Measurements from ENCODE around the gene ZBTB5. TPM values are rescaled to one million over a fixed set of nuclear protein-coding genes. Genes with fewer than 3 reads are reported as not detected.
"Not testable (repeated sequence)": the region's sequence is repeated elsewhere in the genome, so short reads cannot be mapped to it uniquely, and the experiment has no call there.

Gene ZBTB5
- total RNA-seq, 1 donor from 2014 or later, result 10.1 TPM

GRCh38 chr9:37428345-37428744 lies 36.9 kb downstream of the ZBTB5 start:
- TF ChIP-seq, protein P1, sequence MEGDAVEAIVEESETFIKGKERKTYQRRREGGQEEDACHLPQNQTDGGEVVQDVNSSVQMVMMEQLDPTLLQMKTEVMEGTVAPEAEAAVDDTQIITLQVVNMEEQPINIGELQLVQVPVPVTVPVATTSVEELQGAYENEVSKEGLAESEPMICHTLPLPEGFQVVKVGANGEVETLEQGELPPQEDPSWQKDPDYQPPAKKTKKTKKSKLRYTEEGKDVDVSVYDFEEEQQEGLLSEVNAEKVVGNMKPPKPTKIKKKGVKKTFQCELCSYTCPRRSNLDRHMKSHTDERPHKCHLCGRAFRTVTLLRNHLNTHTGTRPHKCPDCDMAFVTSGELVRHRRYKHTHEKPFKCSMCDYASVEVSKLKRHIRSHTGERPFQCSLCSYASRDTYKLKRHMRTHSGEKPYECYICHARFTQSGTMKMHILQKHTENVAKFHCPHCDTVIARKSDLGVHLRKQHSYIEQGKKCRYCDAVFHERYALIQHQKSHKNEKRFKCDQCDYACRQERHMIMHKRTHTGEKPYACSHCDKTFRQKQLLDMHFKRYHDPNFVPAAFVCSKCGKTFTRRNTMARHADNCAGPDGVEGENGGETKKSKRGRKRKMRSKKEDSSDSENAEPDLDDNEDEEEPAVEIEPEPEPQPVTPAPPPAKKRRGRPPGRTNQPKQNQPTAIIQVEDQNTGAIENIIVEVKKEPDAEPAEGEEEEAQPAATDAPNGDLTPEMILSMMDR (IDR thresholded peaks at IDR 0.05), result no peak
- no peak for DNase-seq
- intact Hi-C loops (cut with DNase I), result no loop called here
- no peaks in the 10 kb centered on the region for H3K9me3 ChIP-seq
- ATAC-seq, result no peak
- H3K4me1 ChIP-seq, result peaks cover 27% of the 10 kb centered on the region
- no peak overlapping the region for H3K4me3 ChIP-seq
- no peaks in the 10 kb centered on the region for H3K27me3 ChIP-seq
- H3K36me3 ChIP-seq, result peaks cover 51% of the 10 kb centered on the region
- no peak overlapping the region for H3K27ac ChIP-seq

DNA sequence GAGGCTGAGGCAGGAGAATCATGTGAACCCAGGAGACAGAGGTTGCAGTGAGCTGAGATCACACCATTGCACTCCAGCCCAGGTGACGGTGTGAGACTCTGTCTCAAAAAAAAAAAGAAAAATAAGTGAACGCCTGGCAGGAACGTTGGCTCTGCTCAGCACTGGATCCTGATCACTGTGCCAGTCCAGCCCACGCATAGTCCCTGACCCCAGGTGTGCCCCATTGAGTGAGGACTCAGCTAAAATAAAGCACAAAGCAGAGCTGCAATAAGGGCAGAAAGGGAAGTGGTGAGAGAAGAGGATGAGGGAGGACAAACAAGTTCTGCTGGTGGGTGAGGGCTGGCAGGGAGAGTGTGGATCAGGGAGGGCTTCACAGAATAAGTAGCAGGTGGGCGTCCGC lies 38.4 kb downstream of the ZBTB5 start:
- H3K9me3 ChIP-seq, result no peaks in the 10 kb centered on the region
- ATAC-seq (no peak), DNase-seq (no peak)
- H3K27ac ChIP-seq, result no peak overlapping the region
- TF ChIP-seq, protein P1 (IDR thresholded peaks at IDR 0.05), result no peak
- H3K4me1 ChIP-seq, result peaks cover 23% of the 10 kb centered on the region
- H3K36me3 ChIP-seq, result peaks cover 51% of the 10 kb centered on the region
- H3K4me3 ChIP-seq, result no peak overlapping the region
- no peaks in the 10 kb centered on the region for H3K27me3 ChIP-seq
- intact Hi-C loops (cut with DNase I), result no loop called here

DNA sequence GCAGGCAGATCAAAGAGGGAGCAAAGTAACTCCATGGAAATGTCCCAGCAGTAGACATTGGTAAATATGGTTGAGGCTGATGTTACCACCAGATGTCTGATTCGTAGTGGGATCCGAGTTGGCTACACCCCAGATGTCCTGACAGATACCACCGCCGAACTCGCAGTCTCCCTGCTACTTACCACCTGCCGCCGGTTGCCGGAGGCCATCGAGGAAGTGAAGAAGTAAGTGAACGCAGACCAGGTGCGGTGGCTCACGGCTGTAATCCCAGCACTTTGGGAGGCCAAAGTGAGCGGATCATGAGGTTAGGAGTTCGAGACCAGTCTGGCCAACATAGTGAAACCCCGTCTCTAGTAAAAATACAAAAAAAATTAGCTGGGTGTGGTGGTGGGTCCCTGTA lies 38.8 kb downstream of the ZBTB5 start:
- H3K27me3 ChIP-seq; H3K9me3 ChIP-seq; intact Hi-C loops (cut with DNase I); H3K27ac ChIP-seq; ATAC-seq; H3K4me3 ChIP-seq; DNase-seq: not testable (repeated sequence)
- peaks cover 23% of the 10 kb centered on the region for H3K4me1 ChIP-seq
- peaks cover 49% of the 10 kb centered on the region for H3K36me3 ChIP-seq

GRCh38 chr9:37425298-37425752 lies 39.9 kb downstream of the ZBTB5 start:
- peaks cover 40% of the 10 kb centered on the region for H3K36me3 ChIP-seq
- no peak for ATAC-seq
- H3K9me3 ChIP-seq, result no peaks in the 10 kb centered on the region
- H3K27ac ChIP-seq, result no peak overlapping the region
- intact Hi-C loops (cut with DNase I), result no loop called here
- TF ChIP-seq, protein P1 (IDR thresholded peaks at IDR 0.05), result no peak
- H3K4me3 ChIP-seq, result no peak overlapping the region
- peaks cover 23% of the 10 kb centered on the region for H3K4me1 ChIP-seq
- no peaks in the 10 kb centered on the region for H3K27me3 ChIP-seq
- no peak for DNase-seq

DNA sequence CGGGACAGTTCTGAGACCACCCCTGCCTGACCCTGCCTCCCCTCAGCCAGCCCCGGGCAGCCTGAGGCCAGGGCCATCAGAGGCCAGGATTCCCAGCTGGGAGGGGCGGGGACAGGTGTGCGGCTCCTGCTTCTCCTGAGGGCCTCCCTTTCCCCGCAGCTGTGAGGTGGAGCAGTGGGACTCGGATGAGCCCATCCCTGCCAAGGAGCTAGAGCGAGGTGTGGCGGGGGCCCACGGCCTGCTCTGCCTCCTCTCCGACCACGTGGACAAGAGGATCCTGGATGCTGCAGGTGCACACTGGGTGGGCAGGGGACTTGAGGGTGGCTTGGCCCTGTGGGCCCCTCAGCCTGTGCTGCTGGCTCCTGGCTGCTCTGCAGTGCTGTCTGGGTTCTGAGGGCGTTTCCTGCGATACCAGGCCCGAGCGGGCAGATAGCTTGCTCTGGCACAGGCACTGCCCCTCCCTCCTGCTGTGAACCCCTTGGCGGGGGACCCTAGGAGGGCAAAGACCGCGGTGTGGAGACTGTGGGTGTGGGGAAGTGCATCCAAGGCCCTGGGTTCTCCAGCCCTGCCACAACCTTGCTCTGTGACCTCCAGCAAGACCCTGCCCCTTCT lies 40.5 kb downstream of the ZBTB5 start:
- Histone ChIP-seq H3K9me3 (no peaks in the 10 kb centered on the region), H3K4me1 (peaks cover 23% of the 10 kb centered on the region), H3K36me3 (peaks cover 37% of the 10 kb centered on the region), H3K4me3 (no peak overlapping the region), H3K27me3 (no peaks in the 10 kb centered on the region), H3K27ac (no peak overlapping the region)
- no peak for ATAC-seq
- intact Hi-C loops (cut with DNase I), result no loop called here
- DNase-seq, result no peak
- TF ChIP-seq, protein P1 (IDR thresholded peaks at IDR 0.05), result no peak

- H3K9me3 ChIP-seq, result no peaks in the 10 kb centered on the region
- peaks cover 23% of the 10 kb centered on the region for H3K4me1 ChIP-seq
- no peak for ATAC-seq
- TF ChIP-seq, protein P1 (IDR thresholded peaks at IDR 0.05), result no peak
- H3K36me3 ChIP-seq, result peaks cover 31% of the 10 kb centered on the region
- H3K4me3 ChIP-seq, result peak overlapping the region; percentile 99
- no peaks in the 10 kb centered on the region for H3K27me3 ChIP-seq
- no peak for DNase-seq
- intact Hi-C loops (cut with DNase I), result no loop called here
- no peak overlapping the region for H3K27ac ChIP-seq
Observed at GRCh38 chr9:37424204-37424685, 41.0 kb downstream of the ZBTB5 start.

Data from upper lobe of right lung (tissue), 1 donor.